ENCODE measurements around the gene DCP2.
A peak's percentile ranks its signal among the peaks of the same experiment; 100 is the strongest.

Gene DCP2

GRCh38 chr5:112986224-112986623, 9.6 kb downstream of the DCP2 start:
- ChIA-PET POLR2A (interaction anchor here (1.0 kb wide), 2 partner anchors 10 kb away, joined by 4 read pairs; partner anchors contain the start of gene DCP2), CTCF (interaction anchor here (1.0 to 6.2 kb wide), 4 partner anchors 10 to 65 kb away, joined by 3 to 66 read pairs (median 6); partner anchors contain the start of genes DCP2 and REEP5)
- no peak for DNase-seq (ENCODE audit: extremely low spot score)
- no peak for TF ChIP-seq CTCF (IDR thresholded peaks at IDR 0.05; ENCODE audit: control extremely low read depth, extremely low read depth, low read depth, missing control alignments)

GRCh38 chr5:112995764-112996618, 19.4 kb downstream of the DCP2 start:
- CTCF ChIA-PET, result interaction anchor here (0.6 to 3.2 kb wide), 65 partner anchors 10 to 950 kb away, joined by 3 to 66 read pairs (median 4); partner anchors contain the start of genes DCP2 and YTHDC2
- peak; percentile 88 for TF ChIP-seq CTCF (IDR thresholded peaks at IDR 0.05; ENCODE audit: control extremely low read depth, extremely low read depth, low read depth, missing control alignments)
- peak; percentile 45 for DNase-seq (ENCODE audit: extremely low spot score)
- POLR2A ChIA-PET, result interaction anchor here (1.0 kb wide), 1 partner anchor 67 kb away, joined by 3 read pairs; no protein-coding TSS in a partner anchor

- POLR2A ChIA-PET, result no interaction called here
- DNase-seq (ENCODE audit: extremely low spot score), result no peak
- CTCF ChIA-PET, result interaction anchor here (0.6 to 3.2 kb wide), 52 partner anchors 10 to 951 kb away, joined by 3 to 66 read pairs (median 5); partner anchors contain the start of genes DCP2 and YTHDC2
- TF ChIP-seq CTCF (IDR thresholded peaks at IDR 0.05; ENCODE audit: control extremely low read depth, extremely low read depth, low read depth, missing control alignments), result no peak
Measured at GRCh38 chr5:112996830-112997374, 20.3 kb downstream of the DCP2 start.

GRCh38 chr5:112998296-112998695, 21.7 kb downstream of the DCP2 start:
- CTCF ChIA-PET, result interaction anchor here (1.0 kb wide), 1 partner anchor 22 kb away, joined by 3 read pairs; the partner anchor contains the start of gene DCP2
- TF ChIP-seq CTCF (IDR thresholded peaks at IDR 0.05; ENCODE audit: control extremely low read depth, extremely low read depth, low read depth, missing control alignments), result no peak
- DNase-seq (ENCODE audit: extremely low spot score), result no peak
- POLR2A ChIA-PET, result no interaction called here

GRCh38 chr5:113000466-113000865, 23.9 kb downstream of the DCP2 start:
- no peak for TF ChIP-seq CTCF (IDR thresholded peaks at IDR 0.05; ENCODE audit: control extremely low read depth, extremely low read depth, low read depth, missing control alignments)
- POLR2A ChIA-PET, result interaction anchor here (0.5 kb wide), 1 partner anchor 211 kb away, joined by 4 read pairs; no protein-coding TSS in a partner anchor
- DNase-seq (ENCODE audit: extremely low spot score), result no peak
- CTCF ChIA-PET, result interaction anchor here (1.1 to 1.4 kb wide), 2 partner anchors 20 to 21 kb away, joined by 3 to 4 read pairs; no protein-coding TSS in a partner anchor

- no peak for DNase-seq (ENCODE audit: extremely low spot score)
- TF ChIP-seq CTCF (IDR thresholded peaks at IDR 0.05; ENCODE audit: control extremely low read depth, extremely low read depth, low read depth, missing control alignments), result no peak
- ChIA-PET CTCF (interaction anchor here (1.0 to 1.3 kb wide), 3 partner anchors 23 to 603 kb away, joined by 3 read pairs; no protein-coding TSS in a partner anchor), POLR2A (no interaction called here)
Measured at GRCh38 chr5:113002423-113002822, 25.8 kb downstream of the DCP2 start.

All from GM10248 (cell line).